Coronary artery (tissue), 2 donors: ENCODE data around the gene C1orf105.
"Not testable (repeated sequence)": the region's sequence is repeated elsewhere in the genome, so short reads cannot be mapped to it uniquely, and the experiment has no call there.

ENCODE experiments used
- DNase-seq: peaks from one replicate; pipeline ENCODE4 v3.0.0-alpha.2; 2017; ENCODE audit warnings: low spot score
- H3K27ac ChIP-seq, 2 donors: fragments of 200-600 bp; sonication (generic); one replicate each; pipeline ENCODE4 v1.5.1; 2016 to 2019
- H3K4me3 ChIP-seq: fragments of 200-600 bp; sonication (generic); 2 replicates; pipeline ENCODE4 v1.5.1; 2016; ENCODE audit warnings: mild to moderate bottlenecking, moderate library complexity
- CTCF ChIP-seq: fragments of 200-600 bp; sonication (generic); IDR thresholded peaks from one replicate; pipeline ENCODE4 v1.5.1; 2019; ENCODE audit warnings: antibody characterized with exemption

The C1orf105 gene

GRCh38 chr1:172431204-172431603 is 10.7 kb downstream of the C1orf105 start:
- H3K4me3 ChIP-seq: no peak overlapping the region
- DNase-seq: no peak
- no peak overlapping the region for H3K27ac ChIP-seq
- TF ChIP-seq CTCF: no peak

- Histone ChIP-seq H3K27ac (no peak overlapping the region), H3K4me3 (no peak overlapping the region)
- no peak for TF ChIP-seq CTCF
- no peak for DNase-seq
These were observed 11.3 kb downstream of the C1orf105 start for GRCh38 chr1:172431721-172432192.

GRCh38 chr1:172437183-172437582 is 16.7 kb downstream of the C1orf105 start:
- not testable (repeated sequence) for DNase-seq, H3K4me3 ChIP-seq, H3K27ac ChIP-seq

- H3K27ac ChIP-seq: no peak overlapping the region
- H3K4me3 ChIP-seq: peak overlapping the region; percentile 99
- no peak for TF ChIP-seq CTCF
- no peak for DNase-seq
These were observed 21.9 kb downstream of the C1orf105 start for GRCh38 chr1:172442404-172442803.

GRCh38 chr1:172442843-172443565 is 22.5 kb downstream of the C1orf105 start:
- peak overlapping the region; percentile 99 for H3K4me3 ChIP-seq
- no peak overlapping the region for H3K27ac ChIP-seq
- no peak for TF ChIP-seq CTCF
- DNase-seq: no peak

- TF ChIP-seq CTCF: peak; percentile 70
- Histone ChIP-seq H3K27ac (peak within 1 kb of the TSS; percentile 73 to 89), H3K4me3 (peak within 1 kb of the TSS; percentile 99)
- DNase-seq: peak; percentile 87
These were observed 23.4 kb downstream of the C1orf105 start, which contains the start of gene PIGC for GRCh38 chr1:172443666-172444453. Gene PIGC, minus strand, starts transcription at chr1:172444069. Its CDS starts 1,447 bp downstream, at chr1:172442622.

- no peak overlapping the region for H3K4me3 ChIP-seq
- no peak overlapping the region for H3K27ac ChIP-seq
- TF ChIP-seq CTCF: no peak
- no peak for DNase-seq
These were observed 26.1 kb downstream of the C1orf105 start for GRCh38 chr1:172446547-172446946.
